Measurements from ENCODE around the gene INSM2. TPM values are rescaled to one million over a fixed set of nuclear protein-coding genes. Genes with fewer than 3 reads are reported as not detected.

Gene INSM2
- total and polyA plus RNA-seq, 2 experiments from 2014 or later, result not detected

- TF ChIP-seq EZH2 (IDR thresholded peaks at IDR 0.05; ENCODE audit: borderline replicate concordance) (no peak), CTCF (IDR thresholded peaks at IDR 0.05; ENCODE audit: poor library complexity) (no peak), EZH2phosphoT487 (IDR thresholded peaks at IDR 0.05; ENCODE audit: low read depth, severe bottlenecking, unreplicated experiment) (no peak)
- WGBS (ENCODE audit: low lambda C conversion rate, missing lambda C conversion rate), result 91% methylated on average over 2 of the region's 2 CpGs
Measured at GRCh38 chr14:35519986-35520385, 14.0 kb upstream of the INSM2 start.

GRCh38 chr14:35525695-35526094 lies 8.3 kb upstream of the INSM2 start:
- Histone ChIP-seq H3K36me3 (replicated peaks; ENCODE audit: insufficient read depth, low read depth) (no peaks in the 10 kb centered on the region), H3K4me1 (ENCODE audit: insufficient read depth) (no peaks in the 10 kb centered on the region), H4K20me1 (ENCODE audit: insufficient read depth, poor library complexity, severe bottlenecking) (no peaks in the 10 kb centered on the region), H3K27ac (no peak overlapping the region), H3K9me3 (ENCODE audit: low read depth) (no peaks in the 10 kb centered on the region), H3K4me2 (no peak overlapping the region), H3K79me2 (no peaks in the 10 kb centered on the region), H3K9me2 (replicated peaks; ENCODE audit: insufficient read depth) (no peaks in the 10 kb centered on the region), H2AFZ (no peak overlapping the region), H3K27me3 (peaks cover 36% of the 10 kb centered on the region), H3K4me3 (no peak overlapping the region)
- TF ChIP-seq CTCF (IDR thresholded peaks at IDR 0.05; ENCODE audit: poor library complexity) (no peak), EZH2 (IDR thresholded peaks at IDR 0.05; ENCODE audit: borderline replicate concordance) (no peak), EZH2phosphoT487 (IDR thresholded peaks at IDR 0.05; ENCODE audit: low read depth, severe bottlenecking, unreplicated experiment) (no peak)
- WGBS (ENCODE audit: low lambda C conversion rate, missing lambda C conversion rate), result 87% methylated on average over 3 of the region's 3 CpGs
- DNase-seq (ENCODE audit: low spot score), result no peak

More at GRCh38 chr14:35519986-35520385, 14.0 kb upstream of the INSM2 start:
- H3K36me3 ChIP-seq (replicated peaks; ENCODE audit: insufficient read depth, low read depth), result no peaks in the 10 kb centered on the region
- H3K4me3 ChIP-seq, result no peak overlapping the region
- no peaks in the 10 kb centered on the region for H3K9me3 ChIP-seq (ENCODE audit: low read depth)
- H3K9me2 ChIP-seq (replicated peaks; ENCODE audit: insufficient read depth), result no peaks in the 10 kb centered on the region
- no peak for DNase-seq (ENCODE audit: low spot score)
- no peaks in the 10 kb centered on the region for H3K4me1 ChIP-seq (ENCODE audit: insufficient read depth)
- H3K27me3 ChIP-seq, result peaks cover 4% of the 10 kb centered on the region
- no peaks in the 10 kb centered on the region for H3K79me2 ChIP-seq
- H3K4me2 ChIP-seq, result no peak overlapping the region
- no peak overlapping the region for H2AFZ ChIP-seq
- H4K20me1 ChIP-seq (ENCODE audit: insufficient read depth, poor library complexity, severe bottlenecking), result no peaks in the 10 kb centered on the region
- H3K27ac ChIP-seq, result no peak overlapping the region

GRCh38 chr14:35526962-35527361 lies 7.0 kb upstream of the INSM2 start:
- no peaks in the 10 kb centered on the region for H3K4me1 ChIP-seq (ENCODE audit: insufficient read depth)
- H3K9me2 ChIP-seq (replicated peaks; ENCODE audit: insufficient read depth), result no peaks in the 10 kb centered on the region
- H3K27me3 ChIP-seq, result peaks cover 45% of the 10 kb centered on the region
- no peaks in the 10 kb centered on the region for H3K79me2 ChIP-seq
- WGBS (ENCODE audit: low lambda C conversion rate, missing lambda C conversion rate), result 79% methylated on average over 2 of the region's 2 CpGs
- no peaks in the 10 kb centered on the region for H4K20me1 ChIP-seq (ENCODE audit: insufficient read depth, poor library complexity, severe bottlenecking)
- no peak overlapping the region for H3K4me2 ChIP-seq
- H2AFZ ChIP-seq, result no peak overlapping the region
- TF ChIP-seq EZH2phosphoT487 (IDR thresholded peaks at IDR 0.05; ENCODE audit: low read depth, severe bottlenecking, unreplicated experiment), result no peak
- no peak for TF ChIP-seq EZH2 (IDR thresholded peaks at IDR 0.05; ENCODE audit: borderline replicate concordance)
- TF ChIP-seq CTCF (IDR thresholded peaks at IDR 0.05; ENCODE audit: poor library complexity), result no peak
- H3K9me3 ChIP-seq (ENCODE audit: low read depth), result no peaks in the 10 kb centered on the region
- H3K4me3 ChIP-seq, result no peak overlapping the region
- no peak overlapping the region for H3K27ac ChIP-seq
- no peak for DNase-seq (ENCODE audit: low spot score)
- no peaks in the 10 kb centered on the region for H3K36me3 ChIP-seq (replicated peaks; ENCODE audit: insufficient read depth, low read depth)
